Measurements from ENCODE around the gene ZNF691. TPM values are rescaled to one million over a fixed set of nuclear protein-coding genes. Genes with fewer than 3 reads are reported as not detected.
A peak's percentile ranks its signal among the peaks of the same experiment; 100 is the strongest.
"Not testable (repeated sequence)": the region's sequence is repeated elsewhere in the genome, so short reads cannot be mapped to it uniquely, and the experiment has no call there.

Gene ZNF691
- total RNA-seq, 4 donors from 2014 or later: 7.6 to 11.6 (median 9.9) TPM

DNA sequence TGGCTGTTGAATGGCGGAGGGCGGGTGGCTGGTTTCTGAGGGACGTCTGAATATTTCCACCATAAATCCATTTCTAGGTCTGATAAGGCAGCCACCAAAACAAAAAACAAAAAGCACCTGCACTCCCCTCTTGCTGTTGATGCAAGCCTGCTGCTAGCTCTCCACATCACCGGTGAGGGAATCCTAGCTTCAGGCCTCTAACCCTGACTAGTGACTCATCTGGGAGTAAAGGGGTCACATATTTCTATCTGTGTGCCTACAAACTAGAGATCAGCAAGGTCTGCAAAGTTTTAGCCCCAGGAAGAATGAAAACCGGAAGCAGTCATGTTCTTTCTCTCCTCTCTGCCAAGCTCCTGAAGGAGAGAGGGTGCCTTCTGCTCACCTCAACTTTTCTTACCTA, 39.8 kb upstream of the ZNF691 start:
- no peak for DNase-seq (ENCODE audit: low spot score in 2 of 2)
- H3K4me3 ChIP-seq (ENCODE audit: low read depth, poor library complexity, severe bottlenecking): no peak overlapping the region
- 86 to 87% methylated on average over 5 of the region's 5 CpGs for WGBS, 2 donors
- no peak for TF ChIP-seq POLR2A (IDR thresholded peaks at IDR 0.05)
- TF ChIP-seq, protein P1, sequence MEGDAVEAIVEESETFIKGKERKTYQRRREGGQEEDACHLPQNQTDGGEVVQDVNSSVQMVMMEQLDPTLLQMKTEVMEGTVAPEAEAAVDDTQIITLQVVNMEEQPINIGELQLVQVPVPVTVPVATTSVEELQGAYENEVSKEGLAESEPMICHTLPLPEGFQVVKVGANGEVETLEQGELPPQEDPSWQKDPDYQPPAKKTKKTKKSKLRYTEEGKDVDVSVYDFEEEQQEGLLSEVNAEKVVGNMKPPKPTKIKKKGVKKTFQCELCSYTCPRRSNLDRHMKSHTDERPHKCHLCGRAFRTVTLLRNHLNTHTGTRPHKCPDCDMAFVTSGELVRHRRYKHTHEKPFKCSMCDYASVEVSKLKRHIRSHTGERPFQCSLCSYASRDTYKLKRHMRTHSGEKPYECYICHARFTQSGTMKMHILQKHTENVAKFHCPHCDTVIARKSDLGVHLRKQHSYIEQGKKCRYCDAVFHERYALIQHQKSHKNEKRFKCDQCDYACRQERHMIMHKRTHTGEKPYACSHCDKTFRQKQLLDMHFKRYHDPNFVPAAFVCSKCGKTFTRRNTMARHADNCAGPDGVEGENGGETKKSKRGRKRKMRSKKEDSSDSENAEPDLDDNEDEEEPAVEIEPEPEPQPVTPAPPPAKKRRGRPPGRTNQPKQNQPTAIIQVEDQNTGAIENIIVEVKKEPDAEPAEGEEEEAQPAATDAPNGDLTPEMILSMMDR (IDR thresholded peaks at IDR 0.05): no peak
- intact Hi-C loops (cut with DNase I; ENCODE audit: low total_unique reads): no loop called here

DNA sequence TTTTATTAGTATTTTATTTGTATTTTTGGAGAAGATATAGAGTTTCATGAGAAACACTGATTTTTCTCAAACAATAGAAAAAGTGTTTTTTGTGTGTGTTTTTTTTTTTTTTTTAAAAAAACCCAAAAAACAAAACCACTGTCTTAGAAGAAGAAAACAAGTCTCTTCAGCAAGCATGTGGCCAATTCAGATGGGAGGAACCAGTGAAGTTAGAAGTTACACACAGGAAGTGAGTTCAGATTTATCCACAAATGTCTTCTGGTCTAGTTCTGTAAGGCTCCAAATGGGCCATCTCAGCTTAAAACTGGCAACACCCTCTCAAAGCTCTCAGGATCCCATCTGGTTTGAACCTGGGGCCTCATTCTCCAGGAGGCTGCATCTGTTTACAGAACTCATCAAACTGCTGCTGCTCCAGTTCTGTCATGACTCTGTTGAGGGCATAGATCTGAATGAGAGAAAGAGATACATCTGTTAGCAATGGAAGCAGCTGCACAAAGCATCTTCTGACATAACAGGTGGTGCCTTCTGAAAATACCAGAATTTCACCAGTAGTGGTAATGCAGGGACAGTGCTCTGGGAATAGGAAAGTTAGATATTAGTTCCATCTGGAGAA, 39.3 kb upstream of the ZNF691 start:
- no peak for TF ChIP-seq POLR2A (IDR thresholded peaks at IDR 0.05)
- TF ChIP-seq, protein P1 (IDR thresholded peaks at IDR 0.05): no peak
- no peak overlapping the region for H3K4me3 ChIP-seq (ENCODE audit: low read depth, poor library complexity, severe bottlenecking)
- intact Hi-C loops (cut with DNase I; ENCODE audit: low total_unique reads): no loop called here
- DNase-seq (ENCODE audit: low spot score in 2 of 2): no peak

DNA sequence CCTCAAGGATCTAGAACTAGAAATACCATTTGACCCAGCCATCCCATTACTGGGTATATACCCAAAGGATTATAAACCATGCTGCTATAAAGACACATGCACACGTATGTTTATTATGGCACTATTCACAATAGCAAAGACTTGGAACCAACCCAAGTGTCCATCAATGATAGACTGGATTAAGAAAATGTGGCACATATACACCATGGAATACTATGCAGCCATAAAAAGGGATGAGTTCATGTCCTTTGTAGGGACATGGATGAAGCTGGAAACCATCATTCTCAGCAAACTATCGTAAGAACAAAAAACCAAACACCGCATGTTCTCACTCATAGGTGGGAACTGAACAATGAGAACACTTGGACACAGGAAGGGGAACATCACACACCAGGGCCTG, 31.6 kb upstream of the ZNF691 start:
- intact Hi-C loops (cut with DNase I; ENCODE audit: low total_unique reads): not testable (repeated sequence)

DNA sequence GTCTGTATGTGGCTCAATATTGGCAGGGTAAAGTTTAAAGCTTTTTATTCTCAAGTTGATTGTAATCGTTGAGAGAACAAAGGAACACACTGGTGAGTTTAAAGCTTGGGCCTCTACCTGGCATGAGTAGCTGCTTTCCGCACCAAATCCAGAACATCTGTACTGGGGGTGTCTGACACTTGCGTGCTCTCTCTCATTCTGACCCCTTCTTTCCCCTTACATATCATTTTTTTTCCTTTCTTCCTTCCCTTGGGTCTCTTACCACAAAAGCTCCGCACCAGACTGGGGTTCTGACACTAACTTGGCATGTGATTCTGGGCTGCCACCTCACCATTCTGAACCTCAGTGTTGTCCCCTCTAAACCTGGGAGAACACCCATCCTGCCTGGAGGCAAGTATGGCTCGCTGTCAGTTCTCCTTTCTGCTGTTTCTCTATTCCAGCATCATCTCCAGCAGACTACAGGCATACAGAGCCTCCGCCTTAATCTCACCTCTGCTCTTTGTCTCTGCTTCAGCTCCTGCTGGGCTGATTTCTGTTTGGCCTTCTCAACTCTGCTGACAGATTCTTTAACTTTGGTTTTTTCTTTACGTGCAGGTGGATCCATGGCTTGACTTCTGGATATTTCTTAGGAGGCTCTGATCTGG, 30.4 kb upstream of the ZNF691 start:
- intact Hi-C loops (cut with DNase I; ENCODE audit: low total_unique reads): no loop called here
- 24% methylated on average over 7 of the region's 7 CpGs for WGBS, 2 donors
- H3K4me3 ChIP-seq (ENCODE audit: low read depth, poor library complexity, severe bottlenecking): peak overlapping the region; percentile 53
- no peak for DNase-seq (ENCODE audit: low spot score in 2 of 2)
- TF ChIP-seq, protein P1 (IDR thresholded peaks at IDR 0.05): no peak
- TF ChIP-seq POLR2A (IDR thresholded peaks at IDR 0.05): no peak

More for the DNA sequence above, 31.6 kb upstream of the ZNF691 start:
- DNase-seq (ENCODE audit: low spot score in 2 of 2); H3K4me3 ChIP-seq (ENCODE audit: low read depth, poor library complexity, severe bottlenecking): not testable (repeated sequence)
- WGBS, 2 donors: 95 to 100% methylated on average over 3 of the region's 3 CpGs

DNA sequence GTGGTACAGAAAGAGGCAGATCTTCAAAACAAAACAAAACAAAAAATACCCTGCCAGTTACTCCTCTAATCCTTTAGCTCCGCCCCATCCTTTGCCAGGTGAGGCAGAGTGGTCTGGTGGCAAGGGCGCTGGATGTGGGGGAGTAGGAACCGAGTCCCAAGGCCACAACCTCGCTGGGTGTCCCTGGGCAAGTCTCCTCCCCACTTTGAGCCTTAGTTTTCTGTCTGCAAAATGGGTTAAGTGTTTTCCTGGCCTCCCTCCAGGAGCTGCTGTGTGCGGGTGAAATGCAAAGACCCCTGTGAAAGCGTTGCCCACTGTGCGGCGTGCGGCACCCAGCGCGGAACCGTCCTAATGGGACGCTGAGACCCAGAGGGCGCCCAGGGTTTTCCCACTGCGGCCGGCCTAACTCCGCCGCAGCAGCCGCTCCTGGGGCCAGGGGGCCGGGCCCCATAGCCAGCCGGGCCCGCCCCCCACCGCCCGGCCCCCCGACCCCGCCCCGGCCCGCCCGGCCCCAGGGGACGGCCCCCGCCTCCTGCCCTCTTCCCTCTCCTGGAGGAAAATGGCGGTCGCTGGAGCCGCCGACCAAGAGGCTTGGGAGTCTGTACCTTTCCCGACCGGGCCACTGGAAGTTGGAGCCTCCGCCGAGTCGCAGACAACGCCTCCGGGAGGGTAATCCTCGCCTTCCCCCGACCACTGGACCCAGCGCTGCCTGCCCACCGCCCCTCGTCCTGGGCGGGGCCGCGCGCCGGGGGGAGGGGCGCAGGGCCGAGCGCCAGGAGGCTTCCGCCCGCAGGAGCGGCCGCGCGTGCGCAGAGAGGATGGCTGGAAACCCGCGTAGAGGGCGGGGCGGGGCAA, 29.6 kb upstream of the ZNF691 start, which contains the start of the genes ERMAP and SVBP:
Gene ERMAP, plus strand, starts transcription at position 538 of the 855 bp plus-strand sequence. CDS start 13,327 bp downstream, outside the sequence.
Gene SVBP, minus strand, starts transcription at position 813 of the 855 bp plus-strand sequence. CDS start 853 bp downstream, outside the sequence.
- intact Hi-C loops (cut with DNase I; ENCODE audit: low total_unique reads): no loop called here
- H3K4me3 ChIP-seq (ENCODE audit: low read depth, poor library complexity, severe bottlenecking): peak within 1 kb of the TSS; percentile 53
- TF ChIP-seq, protein P1 (IDR thresholded peaks at IDR 0.05): no peak
- TF ChIP-seq POLR2A (IDR thresholded peaks at IDR 0.05): no peak
- peak; percentile 88 to 98 for DNase-seq (ENCODE audit: low spot score in 2 of 2)
- WGBS, 2 donors: 1 to 4% methylated on average over 10 to 56 of the region's 66 CpGs

DNA sequence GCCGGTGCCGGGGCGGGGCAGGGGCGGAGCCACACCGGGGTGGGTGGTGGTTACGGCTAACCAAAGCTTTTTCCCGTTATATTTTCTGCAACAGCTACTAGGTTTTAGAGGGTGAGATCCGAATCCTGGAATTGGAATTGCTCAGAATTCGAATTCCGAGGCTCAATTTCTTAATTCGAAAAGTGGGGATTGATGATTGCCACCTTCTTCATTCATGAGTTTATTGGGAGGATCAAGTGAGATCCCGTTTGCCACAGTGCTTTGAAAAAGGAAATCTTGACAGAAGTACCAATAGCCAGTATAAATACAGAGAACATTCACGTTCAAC, 29.0 kb upstream of the ZNF691 start:
- no peak overlapping the region for H3K4me3 ChIP-seq (ENCODE audit: low read depth, poor library complexity, severe bottlenecking)
- no peak for TF ChIP-seq POLR2A (IDR thresholded peaks at IDR 0.05)
- TF ChIP-seq, protein P1 (IDR thresholded peaks at IDR 0.05): no peak
- intact Hi-C loops (cut with DNase I; ENCODE audit: low total_unique reads): no loop called here
- 1% methylated on average over 10 to 13 of the region's 13 CpGs for WGBS, 2 donors
- DNase-seq (ENCODE audit: low spot score in 2 of 2): no peak

Measured in lower leg skin (tissue), 4 donors.